UCSD-AML1 (cell line): ENCODE measurements around the gene MGST3.
"Not testable (repeated sequence)": the region's sequence is repeated elsewhere in the genome, so short reads cannot be mapped to it uniquely, and the experiment has no call there.

Experiments
- DNase-seq: peaks from one replicate; lab custom pipeline; 2025; ENCODE audit not compliant: unreplicated experiment; lab: John Stamatoyannopoulos, UW

MGST3 gene

GRCh38 chr1:165695031-165695430 lies 64.0 kb downstream of the MGST3 start:
- no peak for DNase-seq

- no peak for DNase-seq
Observed at GRCh38 chr1:165696625-165697100, 65.6 kb downstream of the MGST3 start.

GRCh38 chr1:165697491-165697880 lies 66.5 kb downstream of the MGST3 start:
- DNase-seq = no peak

- peak; percentile 92 for DNase-seq
Observed at GRCh38 chr1:165697881-165698760, 67.1 kb downstream of the MGST3 start, which contains the start of gene ALDH9A1. Gene ALDH9A1 (minus strand): TSS chr1:165698562. CDS start chr1:165698558, 4 bp downstream.

DNA sequence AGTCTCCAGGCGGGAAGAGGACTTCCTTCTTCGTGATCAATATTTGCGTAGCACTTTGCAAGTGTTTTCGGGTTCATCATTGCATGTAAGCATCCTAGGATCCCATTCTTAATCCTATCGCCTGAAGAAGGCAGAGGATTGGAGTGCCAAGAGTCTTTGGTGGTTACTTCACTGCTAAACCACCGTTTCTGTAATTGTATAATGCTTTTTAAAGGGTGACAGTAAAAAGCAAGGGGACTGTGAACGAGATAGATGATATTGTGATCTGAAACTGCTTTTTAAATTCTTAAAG lies 67.7 kb downstream of the MGST3 start:
- no peak for DNase-seq

- DNase-seq = no peak
Observed at GRCh38 chr1:165699577-165699976, 68.5 kb downstream of the MGST3 start.

GRCh38 chr1:165701922-165702321 lies 70.9 kb downstream of the MGST3 start:
- DNase-seq = not testable (repeated sequence)

DNA sequence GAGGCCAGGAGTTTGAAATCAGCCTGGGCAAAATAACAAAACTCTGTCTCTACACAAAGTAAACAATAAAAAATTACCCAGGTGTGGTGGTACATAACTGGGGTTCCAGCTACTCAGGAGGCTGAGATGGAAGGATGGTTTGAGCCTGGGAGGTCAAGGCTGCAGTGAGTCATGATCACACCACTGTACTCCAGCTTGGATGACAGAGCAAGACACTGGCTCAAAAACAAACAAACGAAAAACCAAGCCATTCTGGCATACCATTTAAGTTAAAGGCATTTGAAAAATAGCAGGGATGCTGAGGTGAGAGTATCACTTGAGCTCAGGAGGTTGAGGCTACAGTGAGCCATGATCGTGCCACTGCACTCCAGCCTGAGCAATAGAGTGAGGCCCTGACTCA lies 72.6 kb downstream of the MGST3 start:
- DNase-seq = no peak
